Ishikawa (cell line): ENCODE results near the gene TJAP1.

Experiments used
- CREB1 ChIP-seq: IDR thresholded peaks from 2 replicates; pipeline ENCODE4 v1.6.1; 2012; ENCODE audit warnings: low read depth
- EP300 ChIP-seq: IDR thresholded peaks from 2 replicates; pipeline ENCODE4 v1.6.1; 2012; ENCODE audit warnings: borderline replicate concordance
- FOXM1 ChIP-seq: IDR thresholded peaks from 2 replicates; pipeline ENCODE4 v1.6.1; 2012; ENCODE audit warnings: low read depth, borderline replicate concordance
- MAX ChIP-seq: IDR thresholded peaks from 2 replicates; pipeline ENCODE4 v1.6.1; 2012
- NFIC ChIP-seq: IDR thresholded peaks from 2 replicates; pipeline ENCODE4 v1.6.1; 2012
- RAD21 ChIP-seq: IDR thresholded peaks from 2 replicates; pipeline ENCODE4 v1.6.1; 2012; ENCODE audit warnings: low read depth
- REST ChIP-seq: IDR thresholded peaks from 2 replicates; pipeline ENCODE4 v1.6.1; 2012; ENCODE audit warnings: low read depth, mild to moderate bottlenecking
- TAF1 ChIP-seq: IDR thresholded peaks from 2 replicates; pipeline ENCODE4 v1.6.1; 2012; ENCODE audit warnings: low read depth, mild to moderate bottlenecking
- TCF12 ChIP-seq: IDR thresholded peaks from 2 replicates; pipeline ENCODE4 v1.6.1; 2012; ENCODE audit warnings: low read depth
- TEAD4 ChIP-seq: IDR thresholded peaks from 2 replicates; pipeline ENCODE4 v1.6.1; 2012
- USF1 ChIP-seq: IDR thresholded peaks from 2 replicates; pipeline ENCODE4 v1.6.1; 2012

GRCh38 chr6:43517505-43518357 is 40.4 kb downstream of the TJAP1 start:
- TF ChIP-seq TEAD4 (no peak), TAF1 (no peak), CREB1 (no peak), TCF12 (no peak), USF1 (no peak), EP300 (no peak), REST (no peak), RAD21 (no peak), MAX (no peak), NFIC (no peak), FOXM1 (no peak)
